Breast epithelium (tissue), 3 donors: ENCODE measurements around the gene SRGAP2B.
"Not testable (repeated sequence)": the region's sequence is repeated elsewhere in the genome, so short reads cannot be mapped to it uniquely, and the experiment has no call there.

Source experiments
- CTCF ChIP-seq, 3 donors: fragments of 450-650 bp; IDR thresholded peaks; one replicate each; pipeline ENCODE4 v1.5.1; 2016 to 2017; ENCODE audit warnings: antibody characterized with exemption in 3 of 3, mild to moderate bottlenecking in 3 of 3, moderate library complexity in 3 of 3
- POLR2A ChIP-seq: fragments of 450-650 bp; IDR thresholded peaks from one replicate; pipeline ENCODE4 v1.6.1; 2016; ENCODE audit warnings: antibody characterized with exemption, mild to moderate bottlenecking, moderate library complexity
- POLR2AphosphoS5 ChIP-seq, 3 donors: sonication (generic); formaldehyde crosslinking; IDR thresholded peaks; one replicate each; pipeline ENCODE4 v1.6.1; 2017; ENCODE audit warnings: antibody characterized with exemption in 3 of 3

GRCh38 chr1:144922785-144923184 is 172.3 kb downstream of the SRGAP2B start:
- not testable (repeated sequence) for TF ChIP-seq CTCF (IDR thresholded peaks at IDR 0.05); POLR2A; POLR2AphosphoS5 (IDR thresholded peaks at IDR 0.05)
